ENCODE results near the gene MED12L. TPM values are rescaled to one million over a fixed set of nuclear protein-coding genes. Genes with fewer than 3 reads are reported as not detected.

MED12L gene, protein sequence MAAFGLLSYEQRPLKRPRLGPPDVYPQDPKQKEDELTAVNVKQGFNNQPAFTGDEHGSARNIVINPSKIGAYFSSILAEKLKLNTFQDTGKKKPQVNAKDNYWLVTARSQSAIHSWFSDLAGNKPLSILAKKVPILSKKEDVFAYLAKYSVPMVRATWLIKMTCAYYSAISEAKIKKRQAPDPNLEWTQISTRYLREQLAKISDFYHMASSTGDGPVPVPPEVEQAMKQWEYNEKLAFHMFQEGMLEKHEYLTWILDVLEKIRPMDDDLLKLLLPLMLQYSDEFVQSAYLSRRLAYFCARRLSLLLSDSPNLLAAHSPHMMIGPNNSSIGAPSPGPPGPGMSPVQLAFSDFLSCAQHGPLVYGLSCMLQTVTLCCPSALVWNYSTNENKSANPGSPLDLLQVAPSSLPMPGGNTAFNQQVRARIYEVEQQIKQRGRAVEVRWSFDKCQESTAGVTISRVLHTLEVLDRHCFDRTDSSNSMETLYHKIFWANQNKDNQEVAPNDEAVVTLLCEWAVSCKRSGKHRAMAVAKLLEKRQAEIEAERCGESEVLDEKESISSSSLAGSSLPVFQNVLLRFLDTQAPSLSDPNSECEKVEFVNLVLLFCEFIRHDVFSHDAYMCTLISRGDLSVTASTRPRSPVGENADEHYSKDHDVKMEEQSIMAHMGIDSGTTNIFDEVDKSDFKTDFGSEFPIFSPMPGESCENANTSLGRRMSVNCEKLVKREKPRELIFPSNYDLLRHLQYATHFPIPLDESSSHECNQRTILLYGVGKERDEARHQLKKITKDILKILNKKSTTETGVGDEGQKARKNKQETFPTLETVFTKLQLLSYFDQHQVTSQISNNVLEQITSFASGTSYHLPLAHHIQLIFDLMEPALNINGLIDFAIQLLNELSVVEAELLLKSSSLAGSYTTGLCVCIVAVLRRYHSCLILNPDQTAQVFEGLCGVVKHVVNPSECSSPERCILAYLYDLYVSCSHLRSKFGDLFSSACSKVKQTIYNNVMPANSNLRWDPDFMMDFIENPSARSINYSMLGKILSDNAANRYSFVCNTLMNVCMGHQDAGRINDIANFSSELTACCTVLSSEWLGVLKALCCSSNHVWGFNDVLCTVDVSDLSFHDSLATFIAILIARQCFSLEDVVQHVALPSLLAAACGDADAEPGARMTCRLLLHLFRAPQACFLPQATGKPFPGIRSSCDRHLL (N-terminal part only)
- total RNA-seq, result under 1 TPM; 0.35 to 0.78 TPM
- polyA plus RNA-seq, result not detected

DNA sequence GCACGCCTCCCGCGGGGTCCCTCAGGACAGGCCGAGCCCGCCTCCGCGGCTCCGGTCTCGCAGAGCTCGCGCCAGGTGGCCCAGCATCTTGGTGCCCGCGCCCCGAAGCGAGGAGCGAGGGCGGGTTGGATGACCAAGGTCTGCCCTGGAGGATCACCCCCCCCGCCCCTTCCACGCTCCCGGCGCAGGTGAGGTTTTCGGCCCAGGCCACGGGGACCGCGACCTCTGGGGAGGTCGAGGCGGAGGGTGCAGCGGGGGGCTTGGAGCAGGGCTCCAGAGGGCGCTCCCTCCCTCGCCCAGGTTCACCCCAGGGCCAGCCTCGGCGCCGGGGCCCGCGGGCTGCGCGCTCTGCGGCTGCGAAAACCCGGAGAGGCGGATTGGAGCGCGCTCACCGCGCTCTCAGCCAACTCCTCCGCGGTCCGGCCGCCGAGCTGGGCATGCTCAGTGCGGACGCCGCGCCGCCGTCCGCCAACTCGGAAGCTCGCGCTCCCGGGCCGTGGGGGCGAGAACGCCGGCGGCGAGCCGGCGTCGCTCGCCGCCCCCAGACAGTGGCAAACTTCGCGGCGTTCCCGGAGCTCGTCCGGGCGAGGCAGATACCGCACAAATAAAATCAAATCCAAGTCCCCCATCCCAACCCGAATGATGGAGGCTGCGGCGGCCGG, at the start of gene MED12L:
TSS of gene MED12L (plus strand) at position 438 of the 662 bp plus-strand sequence. CDS start 1,263 bp downstream, outside the sequence.
- Histone ChIP-seq H3K27me3 (ENCODE audit: insufficient read depth, low read length) (peaks cover 17% of the 10 kb centered on the region), H3K4me1 (ENCODE audit: insufficient read depth, low read length) (peaks cover 6% of the 10 kb centered on the region), H3K9me3 (ENCODE audit: control insufficient read depth in 1 of 2, low read length in 2 of 2) (no peaks in the 10 kb centered on the region), H3K36me3 (ENCODE audit: insufficient read depth, low read length) (no peaks in the 10 kb centered on the region), H3K27ac (ENCODE audit: low read depth, low read length) (no peak within 1 kb of the TSS), H3K4me3 (ENCODE audit: low read length in 2 of 2) (peak within 1 kb of the TSS in 1 of 2 donors; percentile 41)
- Mint-ChIP-seq H3K4me1 (peaks cover 5 to 18% (median 12%) of the 10 kb centered on the region in 4 donors), H3K36me3 (peaks cover 0 to 2% of the 10 kb centered on the region in 2 donors), H3K4me3 (peak within 1 kb of the TSS; percentile 86 to 91 (median 89)), H3K27me3 (peaks cover 31 to 33% of the 10 kb centered on the region in 2 donors), H3K27ac (peak within 1 kb of the TSS in 1 of 7 donors; percentile 79), H3K9me3 (no peaks in the 10 kb centered on the region)
- intact Hi-C loops (cut with micrococcal nuclease), result loop anchor here (5.0 kb wide), 1 partner anchor 158 kb away; no protein-coding TSS in a partner anchor
- ChIA-PET POLR2A (ENCODE audit: partially characterized antibody) (interaction anchor here (1.0 to 1.3 kb wide), 2 partner anchors 59 to 147 kb away, joined by 3 read pairs; no protein-coding TSS in a partner anchor), CTCF (ENCODE audit: partially characterized antibody) (interaction anchor here (0.8 to 1.8 kb wide), 6 partner anchors 8 to 364 kb away, joined by 3 to 8 read pairs (median 6); no protein-coding TSS in a partner anchor)
- DNase-seq, result peak in 3 of 5 donors; percentile 24 to 36 (median 33)

DNA sequence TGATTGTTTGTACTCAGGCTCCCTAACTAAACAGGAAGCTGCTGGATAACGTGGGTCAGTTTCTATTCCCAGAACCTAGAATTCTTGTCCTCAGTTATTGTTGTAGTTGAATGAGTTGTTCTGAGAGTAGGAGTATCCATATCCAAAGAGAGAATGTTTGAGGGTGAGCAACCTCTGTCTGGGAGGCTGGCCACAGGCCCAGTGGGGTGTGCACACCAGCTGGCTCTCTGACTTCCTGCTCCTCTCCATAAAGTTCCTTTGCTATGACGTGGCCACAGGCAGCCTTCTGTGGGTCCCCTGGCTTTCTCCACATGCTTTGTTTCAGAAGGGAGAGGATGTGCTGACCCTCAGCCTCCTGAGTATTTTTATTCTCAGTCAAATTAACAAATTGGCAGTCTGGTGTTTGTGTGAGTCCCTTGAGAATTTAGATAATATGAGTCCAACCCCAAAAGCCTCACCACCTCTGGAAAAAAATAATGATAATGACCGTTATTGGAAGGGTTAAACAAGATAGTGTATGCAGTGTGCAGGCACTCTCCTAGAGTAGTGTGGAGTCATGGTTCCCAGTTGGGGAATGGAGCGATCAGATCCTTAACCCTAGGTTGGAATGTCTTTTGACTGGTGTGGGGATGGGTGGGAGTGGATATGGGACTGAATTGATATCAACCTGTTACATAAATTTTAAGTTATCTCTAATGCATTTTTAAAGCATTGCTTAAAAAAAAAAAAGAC, 47.6 kb upstream of the MED12L start:
- peaks cover 0 to 3% (median 0%) of the 10 kb centered on the region in 8 donors for H3K9me3 Mint-ChIP-seq
- Histone ChIP-seq H3K27me3 (ENCODE audit: insufficient read depth, low read length) (no peaks in the 10 kb centered on the region), H3K9me3 (ENCODE audit: control insufficient read depth in 1 of 2, low read length in 2 of 2) (no peaks in the 10 kb centered on the region), H3K4me3 (ENCODE audit: low read length in 2 of 2) (no peak overlapping the region), H3K27ac (ENCODE audit: low read depth, low read length) (no peak overlapping the region), H3K36me3 (ENCODE audit: insufficient read depth, low read length) (no peaks in the 10 kb centered on the region), H3K4me1 (ENCODE audit: insufficient read depth, low read length) (no peaks in the 10 kb centered on the region)
- H3K4me3 Mint-ChIP-seq, result no peak overlapping the region
- ChIA-PET CTCF (ENCODE audit: partially characterized antibody) (no interaction called here), POLR2A (ENCODE audit: partially characterized antibody) (no interaction called here)
- H3K36me3 Mint-ChIP-seq, result no peaks in the 10 kb centered on the region
- peaks cover 1 to 4% of the 10 kb centered on the region in 2 donors for H3K27me3 Mint-ChIP-seq
- DNase-seq, result no peak
- intact Hi-C loops (cut with micrococcal nuclease), result no loop called here
- no peak overlapping the region for H3K27ac Mint-ChIP-seq
- H3K4me1 Mint-ChIP-seq, result no peaks in the 10 kb centered on the region

DNA sequence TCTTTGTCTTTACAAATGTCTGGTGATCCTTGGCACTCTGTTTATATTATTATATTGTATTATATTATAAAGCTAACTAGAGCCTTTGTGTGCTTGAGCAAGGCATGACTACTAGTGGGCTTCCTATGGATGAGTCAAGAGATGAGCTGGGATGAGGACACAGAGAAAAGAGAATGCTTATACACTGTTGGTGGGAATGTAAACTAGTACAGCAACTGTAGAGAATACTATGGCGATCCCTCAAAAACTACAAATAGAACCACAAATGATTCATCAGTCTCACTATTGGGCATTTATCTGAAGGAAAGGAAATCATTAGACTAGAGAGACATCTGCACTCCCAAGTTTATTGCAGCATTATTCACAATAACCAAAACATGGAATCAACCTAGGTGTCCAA, 40.8 kb upstream of the MED12L start:
- intact Hi-C loops (cut with micrococcal nuclease), result no loop called here
- H3K27ac ChIP-seq (ENCODE audit: low read depth, low read length), result no peak overlapping the region
- H3K4me3 Mint-ChIP-seq, result no peak overlapping the region
- H3K4me3 ChIP-seq (ENCODE audit: low read length in 2 of 2), result no peak overlapping the region
- DNase-seq, result no peak
- H3K27ac Mint-ChIP-seq, result no peak overlapping the region
- no peaks in the 10 kb centered on the region for H3K27me3 ChIP-seq (ENCODE audit: insufficient read depth, low read length)
- H3K36me3 ChIP-seq (ENCODE audit: insufficient read depth, low read length), result no peaks in the 10 kb centered on the region
- no peaks in the 10 kb centered on the region for H3K9me3 ChIP-seq (ENCODE audit: control insufficient read depth in 1 of 2, low read length in 2 of 2)
- peaks cover 0 to 3% (median 0%) of the 10 kb centered on the region in 8 donors for H3K9me3 Mint-ChIP-seq
- H3K27me3 Mint-ChIP-seq, result peaks cover 1 to 8% of the 10 kb centered on the region in 2 donors
- ChIA-PET POLR2A (ENCODE audit: partially characterized antibody) (no interaction called here), CTCF (ENCODE audit: partially characterized antibody) (no interaction called here)
- H3K4me1 ChIP-seq (ENCODE audit: insufficient read depth, low read length), result no peaks in the 10 kb centered on the region
- H3K4me1 Mint-ChIP-seq, result no peaks in the 10 kb centered on the region
- H3K36me3 Mint-ChIP-seq, result no peaks in the 10 kb centered on the region

DNA sequence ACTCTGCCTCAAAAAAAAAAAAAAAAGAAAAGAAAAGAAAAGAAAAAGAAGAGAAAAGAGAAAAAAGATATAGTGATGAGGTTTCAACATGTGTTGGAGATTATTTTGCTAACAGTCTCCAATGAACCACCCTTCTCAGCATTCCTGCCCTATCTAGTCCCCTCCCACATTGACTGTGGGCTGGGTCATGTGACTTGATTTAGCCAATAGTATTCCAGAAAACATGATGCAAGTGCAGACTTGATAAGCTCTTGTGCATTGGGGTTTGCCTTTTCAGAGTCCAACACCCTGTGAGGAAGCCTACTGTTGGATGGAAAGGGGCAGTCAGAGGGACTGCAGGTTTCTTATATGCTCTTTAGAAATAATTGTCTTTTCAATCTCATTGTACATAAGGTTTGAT, 37.8 kb upstream of the MED12L start:
- DNase-seq, result no peak
- Mint-ChIP-seq H3K27ac (no peak overlapping the region), H3K4me1 (no peaks in the 10 kb centered on the region), H3K27me3 (peaks cover 2 to 4% of the 10 kb centered on the region in 2 donors), H3K9me3 (peaks cover 0 to 2% (median 0%) of the 10 kb centered on the region in 8 donors), H3K4me3 (no peak overlapping the region), H3K36me3 (no peaks in the 10 kb centered on the region)
- no peaks in the 10 kb centered on the region for H3K36me3 ChIP-seq (ENCODE audit: insufficient read depth, low read length)
- no peaks in the 10 kb centered on the region for H3K9me3 ChIP-seq (ENCODE audit: control insufficient read depth in 1 of 2, low read length in 2 of 2)
- H3K27me3 ChIP-seq (ENCODE audit: insufficient read depth, low read length), result no peaks in the 10 kb centered on the region
- no peak overlapping the region for H3K4me3 ChIP-seq (ENCODE audit: low read length in 2 of 2)
- CTCF ChIA-PET (ENCODE audit: partially characterized antibody), result no interaction called here
- no peak overlapping the region for H3K27ac ChIP-seq (ENCODE audit: low read depth, low read length)
- POLR2A ChIA-PET (ENCODE audit: partially characterized antibody), result no interaction called here
- H3K4me1 ChIP-seq (ENCODE audit: insufficient read depth, low read length), result no peaks in the 10 kb centered on the region
- intact Hi-C loops (cut with micrococcal nuclease), result no loop called here

DNA sequence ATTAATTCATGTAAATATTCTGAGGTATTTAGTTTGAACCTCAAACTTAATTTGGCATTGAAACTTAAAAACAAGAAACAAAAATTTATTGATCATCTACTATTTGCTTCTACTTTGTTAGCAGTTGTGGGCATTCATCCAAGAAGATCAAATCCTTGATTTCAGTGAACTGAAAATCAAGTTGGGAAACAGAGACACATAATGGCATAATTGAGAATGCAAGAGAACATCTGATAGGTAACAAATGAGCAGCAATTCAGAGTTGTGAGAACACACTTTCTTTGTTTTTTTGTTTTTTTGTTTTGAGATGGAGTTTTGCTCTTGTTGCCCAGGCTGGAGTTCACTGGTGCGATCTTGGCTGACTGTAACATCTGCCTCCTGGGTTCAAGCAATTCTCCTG, 33.9 kb upstream of the MED12L start:
- no peaks in the 10 kb centered on the region for H3K4me1 ChIP-seq (ENCODE audit: insufficient read depth, low read length)
- ChIA-PET CTCF (ENCODE audit: partially characterized antibody) (no interaction called here), POLR2A (ENCODE audit: partially characterized antibody) (no interaction called here)
- Mint-ChIP-seq H3K4me1 (no peaks in the 10 kb centered on the region), H3K27ac (no peak overlapping the region), H3K36me3 (no peaks in the 10 kb centered on the region), H3K9me3 (peaks cover 0 to 4% (median 0%) of the 10 kb centered on the region in 8 donors), H3K27me3 (peaks cover 14 to 16% of the 10 kb centered on the region in 2 donors), H3K4me3 (no peak overlapping the region)
- DNase-seq, result no peak
- no peak overlapping the region for H3K4me3 ChIP-seq (ENCODE audit: low read length in 2 of 2)
- no peaks in the 10 kb centered on the region for H3K9me3 ChIP-seq (ENCODE audit: control insufficient read depth in 1 of 2, low read length in 2 of 2)
- H3K27ac ChIP-seq (ENCODE audit: low read depth, low read length), result no peak overlapping the region
- H3K36me3 ChIP-seq (ENCODE audit: insufficient read depth, low read length), result no peaks in the 10 kb centered on the region
- intact Hi-C loops (cut with micrococcal nuclease), result no loop called here
- no peaks in the 10 kb centered on the region for H3K27me3 ChIP-seq (ENCODE audit: insufficient read depth, low read length)

DNA sequence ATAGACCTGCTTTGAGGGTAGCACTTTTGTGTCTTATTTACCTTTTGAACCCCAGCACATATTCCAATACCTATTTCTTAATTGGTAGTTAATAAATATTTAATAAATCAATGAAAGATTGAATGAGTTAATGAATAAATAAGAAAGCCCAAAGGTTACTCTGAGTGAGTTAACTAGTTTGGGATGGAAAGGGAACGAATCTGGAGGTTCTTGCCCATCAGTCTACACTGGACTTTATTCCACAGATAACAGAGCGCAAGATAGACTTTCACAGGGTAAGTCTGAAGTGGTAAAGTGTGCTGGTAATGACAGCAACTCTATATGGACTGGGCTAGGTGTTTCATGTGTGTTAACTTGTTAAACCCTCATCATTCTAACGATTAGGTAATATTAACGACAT, 33.1 kb upstream of the MED12L start:
- DNase-seq, result no peak
- Mint-ChIP-seq H3K27me3 (peaks cover 14 to 18% of the 10 kb centered on the region in 2 donors), H3K4me3 (no peak overlapping the region), H3K9me3 (peaks cover 0 to 4% (median 0%) of the 10 kb centered on the region in 8 donors), H3K27ac (no peak overlapping the region), H3K4me1 (no peaks in the 10 kb centered on the region), H3K36me3 (no peaks in the 10 kb centered on the region)
- Histone ChIP-seq H3K4me1 (ENCODE audit: insufficient read depth, low read length) (no peaks in the 10 kb centered on the region), H3K27me3 (ENCODE audit: insufficient read depth, low read length) (no peaks in the 10 kb centered on the region), H3K4me3 (ENCODE audit: low read length in 2 of 2) (no peak overlapping the region), H3K27ac (ENCODE audit: low read depth, low read length) (no peak overlapping the region), H3K9me3 (ENCODE audit: control insufficient read depth in 1 of 2, low read length in 2 of 2) (no peaks in the 10 kb centered on the region), H3K36me3 (ENCODE audit: insufficient read depth, low read length) (no peaks in the 10 kb centered on the region)
- intact Hi-C loops (cut with micrococcal nuclease), result no loop called here
- CTCF ChIA-PET (ENCODE audit: partially characterized antibody), result no interaction called here
- POLR2A ChIA-PET (ENCODE audit: partially characterized antibody), result no interaction called here

All from CD4-positive, alpha-beta memory T cell (primary cell).